HG03432 (cell line): Measurements from ENCODE around the gene LAG3.
A peak's percentile ranks its signal among the peaks of the same experiment; 100 is the strongest.

Experiments used
- ATAC-seq: cut with Tn5 transposase; IDR thresholded peaks from one replicate; pipeline ENCODE4 v1.9.1; 2021; ENCODE audit warnings: mild to moderate bottlenecking, moderate library complexity; ENCODE audit not compliant: unreplicated experiment

The LAG3 gene

GRCh38 chr12:6771091-6771495 is 1.2 kb upstream of the LAG3 start:
- ATAC-seq: no peak

GRCh38 chr12:6771509-6772330 is 600 bp upstream of the LAG3 start:
- ATAC-seq: no peak

GRCh38 chr12:6772726-6773589 is 638 bp downstream of the LAG3 start:
- ATAC-seq: no peak

GRCh38 chr12:6773590-6774351 is 1.5 kb downstream of the LAG3 start:
- no peak for ATAC-seq

GRCh38 chr12:6774499-6775062 is 2.3 kb downstream of the LAG3 start:
- no peak for ATAC-seq

GRCh38 chr12:6775185-6776174 is 3.2 kb downstream of the LAG3 start:
- no peak for ATAC-seq

GRCh38 chr12:6777386-6777785 is 5.1 kb downstream of the LAG3 start:
- no peak for ATAC-seq

GRCh38 chr12:6778217-6778573 is 5.9 kb downstream of the LAG3 start:
- no peak for ATAC-seq

GRCh38 chr12:6778574-6779550 is 6.5 kb downstream of the LAG3 start:
- peak; percentile 80 for ATAC-seq

GRCh38 chr12:6779708-6780432 is 7.5 kb downstream of the LAG3 start:
- no peak for ATAC-seq

- no peak for ATAC-seq
These were observed 8.3 kb downstream of the LAG3 start for GRCh38 chr12:6780573-6780972.

- no peak for ATAC-seq
These were observed 9.8 kb downstream of the LAG3 start for GRCh38 chr12:6782119-6782518.

GRCh38 chr12:6782850-6783566 is 10.7 kb downstream of the LAG3 start:
- ATAC-seq: no peak

- ATAC-seq: no peak
These were observed 11.5 kb downstream of the LAG3 start for GRCh38 chr12:6783828-6784227.

GRCh38 chr12:6784296-6784695 is 12.0 kb downstream of the LAG3 start:
- no peak for ATAC-seq

GRCh38 chr12:6784761-6785160 is 12.4 kb downstream of the LAG3 start:
- ATAC-seq: no peak

GRCh38 chr12:6786416-6787094 is 14.2 kb downstream of the LAG3 start:
- no peak for ATAC-seq
